ENCODE data around the gene AFAP1L2.

AFAP1L2 gene

GRCh38 chr10:114313139-114313538, 91.2 kb downstream of the AFAP1L2 start:
- Histone ChIP-seq H2AFZ (ENCODE audit: low read depth, low read length) (no peak overlapping the region), H3K4me1 (ENCODE audit: low read length) (no peaks in the 10 kb centered on the region), H3K36me3 (replicated peaks; ENCODE audit: low read depth, low read length) (no peaks in the 10 kb centered on the region), H3K9ac (ENCODE audit: low read length) (no peak overlapping the region), H3K79me2 (ENCODE audit: low read length) (no peaks in the 10 kb centered on the region), H4K20me1 (ENCODE audit: insufficient read depth, low read length) (no peaks in the 10 kb centered on the region), H3K9me3 (ENCODE audit: insufficient read depth, low read length) (no peaks in the 10 kb centered on the region), H3K4me3 (ENCODE audit: low read length) (no peak overlapping the region), H3K4me2 (ENCODE audit: low read length) (no peak overlapping the region), H3K27ac (ENCODE audit: low read length) (no peak overlapping the region), H3K27me3 (ENCODE audit: low read depth, low read length) (peaks cover 9% of the 10 kb centered on the region; the same call in 1 of the 2 replicates)
- TF ChIP-seq EZH2phosphoT487 (IDR thresholded peaks at IDR 0.05; ENCODE audit: low read depth) (no peak), CTCF (IDR thresholded peaks at IDR 0.05; ENCODE audit: low read depth, low read length) (no peak)

GRCh38 chr10:114311496-114312209, 92.6 kb downstream of the AFAP1L2 start:
- Histone ChIP-seq H3K4me1 (ENCODE audit: low read length) (no peaks in the 10 kb centered on the region), H3K27ac (ENCODE audit: low read length) (no peak overlapping the region), H3K9ac (ENCODE audit: low read length) (no peak overlapping the region), H3K36me3 (replicated peaks; ENCODE audit: low read depth, low read length) (no peaks in the 10 kb centered on the region), H3K9me3 (ENCODE audit: insufficient read depth, low read length) (no peaks in the 10 kb centered on the region), H3K79me2 (ENCODE audit: low read length) (no peaks in the 10 kb centered on the region), H2AFZ (ENCODE audit: low read depth, low read length) (no peak overlapping the region), H3K4me2 (ENCODE audit: low read length) (no peak overlapping the region), H3K27me3 (ENCODE audit: low read depth, low read length) (peaks cover 9% of the 10 kb centered on the region; the same call in 1 of the 2 replicates), H3K4me3 (ENCODE audit: low read length) (no peak overlapping the region), H4K20me1 (ENCODE audit: insufficient read depth, low read length) (no peaks in the 10 kb centered on the region)
- no peak for TF ChIP-seq EZH2phosphoT487 (IDR thresholded peaks at IDR 0.05; ENCODE audit: low read depth)
- no peak for TF ChIP-seq CTCF (IDR thresholded peaks at IDR 0.05; ENCODE audit: low read depth, low read length)

GRCh38 chr10:114311023-114311422, 93.3 kb downstream of the AFAP1L2 start:
- H3K4me2 ChIP-seq (ENCODE audit: low read length), result no peak overlapping the region
- TF ChIP-seq EZH2phosphoT487 (IDR thresholded peaks at IDR 0.05; ENCODE audit: low read depth), result no peak
- no peak for TF ChIP-seq CTCF (IDR thresholded peaks at IDR 0.05; ENCODE audit: low read depth, low read length)

GRCh38 chr10:114310346-114310745, 94.0 kb downstream of the AFAP1L2 start:
- H3K4me2 ChIP-seq (ENCODE audit: low read length), result no peak overlapping the region
- no peak overlapping the region for H3K27ac ChIP-seq (ENCODE audit: low read length)
- H3K4me1 ChIP-seq (ENCODE audit: low read length), result no peaks in the 10 kb centered on the region
- TF ChIP-seq CTCF (IDR thresholded peaks at IDR 0.05; ENCODE audit: low read depth, low read length) (no peak), EZH2phosphoT487 (IDR thresholded peaks at IDR 0.05; ENCODE audit: low read depth) (no peak)
- no peaks in the 10 kb centered on the region for H4K20me1 ChIP-seq (ENCODE audit: insufficient read depth, low read length)
- no peaks in the 10 kb centered on the region for H3K9me3 ChIP-seq (ENCODE audit: insufficient read depth, low read length)
- H3K4me3 ChIP-seq (ENCODE audit: low read length), result no peak overlapping the region
- H3K36me3 ChIP-seq (replicated peaks; ENCODE audit: low read depth, low read length), result no peaks in the 10 kb centered on the region
- no peak overlapping the region for H3K9ac ChIP-seq (ENCODE audit: low read length)
- no peak overlapping the region for H2AFZ ChIP-seq (ENCODE audit: low read depth, low read length)
- H3K27me3 ChIP-seq (ENCODE audit: low read depth, low read length), result peaks cover 9% of the 10 kb centered on the region; the same call in 1 of the 2 replicates
- no peaks in the 10 kb centered on the region for H3K79me2 ChIP-seq (ENCODE audit: low read length)

More at GRCh38 chr10:114311023-114311422, 93.3 kb downstream of the AFAP1L2 start:
- H3K27me3 ChIP-seq (ENCODE audit: low read depth, low read length), result peaks cover 9% of the 10 kb centered on the region; the same call in 1 of the 2 replicates
- no peaks in the 10 kb centered on the region for H3K9me3 ChIP-seq (ENCODE audit: insufficient read depth, low read length)
- no peaks in the 10 kb centered on the region for H3K4me1 ChIP-seq (ENCODE audit: low read length)
- H3K36me3 ChIP-seq (replicated peaks; ENCODE audit: low read depth, low read length), result no peaks in the 10 kb centered on the region
- H4K20me1 ChIP-seq (ENCODE audit: insufficient read depth, low read length), result no peaks in the 10 kb centered on the region
- no peaks in the 10 kb centered on the region for H3K79me2 ChIP-seq (ENCODE audit: low read length)
- no peak overlapping the region for H3K4me3 ChIP-seq (ENCODE audit: low read length)
- H3K27ac ChIP-seq (ENCODE audit: low read length), result no peak overlapping the region
- no peak overlapping the region for H3K9ac ChIP-seq (ENCODE audit: low read length)
- no peak overlapping the region for H2AFZ ChIP-seq (ENCODE audit: low read depth, low read length)
